K562 (cell line): ENCODE measurements around the gene KLK6. TPM values are rescaled to one million over a fixed set of nuclear protein-coding genes. Genes with fewer than 3 reads are reported as not detected.

ENCODE experiments used
- ATAC-seq: fragments of 200-7000 bp; cut with Tn5 transposase; 3 replicates; pipeline ENCODE4 v1.9.1; 2020; ENCODE audit warnings: moderate library complexity
- BruUV-seq: library from RNA; stranded (reverse); fragments of 400-500 nt; replicated peaks from 2 replicates; lab custom pipeline; 2021; lab: Mats Ljungman, UMichigan
- CTCF ChIA-PET: fragments of 300-600 bp; formaldehyde crosslinking; extraction: SDS; loops from one replicate; lab custom pipeline; 2021; ENCODE audit warnings: low intra/inter-chr PET ratio; lab: Yijun Ruan, JAX
- POLR2A ChIA-PET: fragments of 300-600, 350-650 bp; sonication (Branson Sonifier 250); formaldehyde crosslinking; extraction: SDS; loops from one replicate; lab custom pipeline; 2021; ENCODE audit warnings: antibody characterized with exemption, inconsistent platforms; lab: Yijun Ruan, JAX
- DNase-seq, 4 experiments: peaks; one replicate each; pipeline versions ENCODE4 v3.0.0 to v3.0.0-alpha.2; 2011 to 2018; ENCODE audit warnings: low spot score in 3 of 4, mixed read lengths in 3 of 4; ENCODE audit errors: extremely low read depth in 1 of 4
- FAIRE-seq: peaks from 2 replicates; lab custom pipeline; 2011; peaks lifted over from hg19 to GRCh38; lab: Jason Lieb, UNC
- H2AFZ ChIP-seq: 2 replicates; pipeline ENCODE4 v1.6.0; 2011; ENCODE audit warnings: low read depth, low read length, control low read depth, inconsistent platforms
- H3K27ac ChIP-seq: fragments of 200-600 bp; 3 replicates; pipeline ENCODE4 v1.8.0; 2011; ENCODE audit warnings: low read depth, mild to moderate bottlenecking, control low read depth, inconsistent platforms, low read length, moderate library complexity, mixed read lengths; ENCODE audit errors: extremely low read depth
- H3K27me3 ChIP-seq, 2 experiments: fragments of 300-600 bp in 1 of 2; 2 replicates in 1 of 2; 3 replicates in 1 of 2; pipeline versions ENCODE4 v1.6.0 to v1.8.0; 2011; ENCODE audit warnings: inconsistent platforms in 2 of 2, low read length in 2 of 2, mild to moderate bottlenecking in 1 of 2, mixed read lengths in 1 of 2, moderate library complexity in 1 of 2; ENCODE audit not compliant: control insufficient read depth in 2 of 2, insufficient read depth in 2 of 2
- H3K36me3 ChIP-seq: fragments of 300-600 bp; 3 replicates; pipeline ENCODE4 v1.8.0; 2011; ENCODE audit warnings: mild to moderate bottlenecking, low read length, inconsistent platforms; ENCODE audit not compliant: control insufficient read depth, insufficient read depth
- H3K4me1 ChIP-seq, 2 experiments: fragments of 200-600 bp in 1 of 2; replicated peaks in 1 of 2; 2 replicates in 1 of 2; 3 replicates in 1 of 2; pipeline versions ENCODE4 v1.5.1 to v1.8.0; 2011; ENCODE audit warnings: inconsistent platforms in 2 of 2, low read length in 2 of 2, mild to moderate bottlenecking in 1 of 2, mixed read lengths in 1 of 2, moderate library complexity in 1 of 2; ENCODE audit not compliant: control insufficient read depth in 2 of 2, insufficient read depth in 2 of 2
- H3K4me2 ChIP-seq: 2 replicates; pipeline ENCODE4 v1.6.1; 2011; ENCODE audit warnings: low read length, control low read depth, inconsistent platforms, mixed read lengths; ENCODE audit not compliant: insufficient read depth
- H3K4me3 ChIP-seq: fragments of 200-600 bp; sonication (generic), shearing (Covaris generic); 2 replicates; pipeline ENCODE4 v1.5.1; 2016; ENCODE audit warnings: control low read depth, inconsistent platforms
- H3K79me2 ChIP-seq: fragments of 200-600 bp; 3 replicates; pipeline ENCODE4 v1.8.0; 2011; ENCODE audit warnings: low read length, inconsistent platforms; ENCODE audit not compliant: control insufficient read depth, insufficient read depth
- H3K9ac ChIP-seq, 2 experiments: 2 replicates each; pipeline versions ENCODE4 v1.6.0 to v1.6.1; 2011; ENCODE audit warnings: low read depth in 2 of 2, low read length in 2 of 2, control low read depth in 1 of 2, inconsistent platforms in 1 of 2, mild to moderate bottlenecking in 1 of 2, mixed read lengths in 1 of 2; ENCODE audit not compliant: insufficient read depth in 1 of 2
- H3K9me1 ChIP-seq: one replicate; pipeline ENCODE4 v1.6.0; 2011; ENCODE audit warnings: inconsistent platforms, mild to moderate bottlenecking, low read length, moderate library complexity; ENCODE audit not compliant: control insufficient read depth, insufficient read depth
- H3K9me3 ChIP-seq: replicated peaks from 2 replicates; pipeline ENCODE4 v1.5.1; 2011; ENCODE audit warnings: low read depth, low read length, inconsistent platforms; ENCODE audit not compliant: control insufficient read depth, insufficient read depth
- H4K20me1 ChIP-seq: replicated peaks from 2 replicates; pipeline ENCODE4 v1.6.1; 2011; ENCODE audit warnings: low read length, inconsistent platforms, mixed read lengths; ENCODE audit not compliant: control insufficient read depth, insufficient read depth
- CREB1 ChIP-seq, 2 experiments: sonication (generic) in 1 of 2; formaldehyde crosslinking in 1 of 2; IDR thresholded peaks; 2 replicates each; pipeline versions ENCODE4 v1.6.1 to v1.8.0; 2012 to 2022; ENCODE audit warnings: inconsistent platforms in 1 of 2, mild to moderate bottlenecking in 1 of 2, missing genetic modification reagents in 1 of 2, moderate library complexity in 1 of 2
- EGR1 ChIP-seq: fragments of 450-650 bp; conservative IDR thresholded peaks from 2 replicates; pipeline ENCODE4 v1.6.1; 2017; ENCODE audit warnings: mild to moderate bottlenecking
- ETV6 ChIP-seq, 3 experiments: fragments of 150-350 bp in 1 of 3; sonication (generic) in 1 of 3; formaldehyde crosslinking in 1 of 3; IDR thresholded peaks; 2 replicates each; pipeline versions ENCODE4 v1.6.1 to v1.8.0; 2014 to 2022; ENCODE audit warnings: borderline replicate concordance in 2 of 3, low read depth in 2 of 3, antibody characterized with exemption in 1 of 3, low read length in 1 of 3, mild to moderate bottlenecking in 1 of 3, missing genetic modification reagents in 1 of 3
- JUND ChIP-seq, 2 experiments: IDR thresholded peaks; 2 replicates in 1 of 2; 3 replicates in 1 of 2; pipeline ENCODE4 v1.6.1; 2011; ENCODE audit warnings: borderline replicate concordance in 2 of 2, low read depth in 2 of 2, low read length in 2 of 2, improper control_type of control experiment in 1 of 2, missing biosample characterization in 1 of 2, missing genetic modification characterization in 1 of 2, missing genetic modification reagents in 1 of 2
- PHF8 ChIP-seq: fragments of 200-600 bp; sonication (generic); IDR thresholded peaks from 2 replicates; pipeline ENCODE4 v1.6.1; 2012; ENCODE audit warnings: mixed run types, mild to moderate bottlenecking, inconsistent platforms, low read length, moderate library complexity, borderline replicate concordance
- RBBP5 ChIP-seq: fragments of 200-600 bp; sonication (generic); IDR thresholded peaks from 2 replicates; pipeline ENCODE4 v1.6.1; 2012; ENCODE audit warnings: borderline replicate concordance, mild to moderate bottlenecking, low read length, control low read depth, inconsistent platforms; ENCODE audit not compliant: insufficient read depth, poor library complexity, severe bottlenecking
- RBM34 ChIP-seq: fragments of 200-400 bp; formaldehyde crosslinking; IDR thresholded peaks from 2 replicates; pipeline ENCODE4 v1.6.1; 2018; ENCODE audit warnings: low read length, borderline replicate concordance; ENCODE audit not compliant: insufficient read depth
- RUNX1 ChIP-seq: sonication (generic); IDR thresholded peaks from 2 replicates; pipeline ENCODE4 v1.6.1; 2016; ENCODE audit warnings: antibody characterized with exemption, low read depth
- WGBS: fragments of 100-300 bp; shearing (Covaris generic); methylation state at CpG from one replicate; pipeline ENCODE4 v1.1.6; 2016; ENCODE audit warnings: low coverage, mixed read lengths; ENCODE audit not compliant: insufficient coverage; ENCODE audit errors: missing lambda C conversion rate; 5-methylcytosine and 5-hydroxymethylcytosine counted together
- in situ Hi-C: fragments of 300-500 bp; cut with MboI; formaldehyde crosslinking; loops from 4 replicates; pipeline ENCODE4 v1.15.0; 2018; ENCODE audit warnings: inconsistent platforms, mixed read lengths
- intact Hi-C: fragments of 100-400 bp; cut with micrococcal nuclease; formaldehyde crosslinking; loops from 2 replicates; pipeline ENCODE4 v1.14.2; 2022
- polyA plus RNA-seq, 8 experiments: library from polyadenylated mRNA; depleted of rRNA in 4 of 8; stranded (reverse) in 5 of 8; unstranded in 3 of 8; fragments of >200 nt; fragmentation: Nextera tagmentation in 2 of 8; fragmentation: Illumina TruSeq in 1 of 8; extraction: Ambion mirVana in 2 of 8; extraction: Trizol in 1 of 8; gene quantifications; 2 replicates each; pipeline versions ENCODE4 v1.2.1 to v1.2.3, GENCODE V29; 2011 to 2014; ENCODE audit warnings: inconsistent platforms in 1 of 8, missing spikeins in 1 of 8
- total RNA-seq, 7 experiments: library from RNA; depleted of rRNA in 6 of 7; stranded (reverse); fragments of >200 nt in 6 of 7; fragmentation: Illumina TruSeq in 2 of 7; extraction: Trizol in 2 of 7; gene quantifications; 2 replicates each; pipeline versions ENCODE4 v1.2.1 to v1.2.3, GENCODE V29; 2011 to 2021; ENCODE audit warnings: low replicate concordance in 1 of 7
- TF ChIP-seq, protein P1 (sequence below): fragments of 450-650 bp; formaldehyde crosslinking; IDR thresholded peaks from 2 replicates; pipeline ENCODE4 v1.4.0; 2020; ENCODE audit warnings: mild to moderate bottlenecking, moderate library complexity
- TF ChIP-seq, protein P2 (sequence below): fragments of 150-350 bp; conservative IDR thresholded peaks from 2 replicates; pipeline ENCODE4 v1.6.1; 2014; ENCODE audit warnings: low read length
- TF ChIP-seq, protein P3 (sequence below): fragments of 200-800 bp; sonication (Bioruptor generic); IDR thresholded peaks from 2 replicates; pipeline ENCODE4 v1.6.1; 2017; ENCODE audit warnings: missing genetic modification characterization, missing compliant biosample characterization

KLK6 gene
- total and polyA plus RNA-seq, 9 of the 15 experiments (the other 6 are each of a cell fraction or from before 2014, with no cell fraction given) = not detected

DNA sequence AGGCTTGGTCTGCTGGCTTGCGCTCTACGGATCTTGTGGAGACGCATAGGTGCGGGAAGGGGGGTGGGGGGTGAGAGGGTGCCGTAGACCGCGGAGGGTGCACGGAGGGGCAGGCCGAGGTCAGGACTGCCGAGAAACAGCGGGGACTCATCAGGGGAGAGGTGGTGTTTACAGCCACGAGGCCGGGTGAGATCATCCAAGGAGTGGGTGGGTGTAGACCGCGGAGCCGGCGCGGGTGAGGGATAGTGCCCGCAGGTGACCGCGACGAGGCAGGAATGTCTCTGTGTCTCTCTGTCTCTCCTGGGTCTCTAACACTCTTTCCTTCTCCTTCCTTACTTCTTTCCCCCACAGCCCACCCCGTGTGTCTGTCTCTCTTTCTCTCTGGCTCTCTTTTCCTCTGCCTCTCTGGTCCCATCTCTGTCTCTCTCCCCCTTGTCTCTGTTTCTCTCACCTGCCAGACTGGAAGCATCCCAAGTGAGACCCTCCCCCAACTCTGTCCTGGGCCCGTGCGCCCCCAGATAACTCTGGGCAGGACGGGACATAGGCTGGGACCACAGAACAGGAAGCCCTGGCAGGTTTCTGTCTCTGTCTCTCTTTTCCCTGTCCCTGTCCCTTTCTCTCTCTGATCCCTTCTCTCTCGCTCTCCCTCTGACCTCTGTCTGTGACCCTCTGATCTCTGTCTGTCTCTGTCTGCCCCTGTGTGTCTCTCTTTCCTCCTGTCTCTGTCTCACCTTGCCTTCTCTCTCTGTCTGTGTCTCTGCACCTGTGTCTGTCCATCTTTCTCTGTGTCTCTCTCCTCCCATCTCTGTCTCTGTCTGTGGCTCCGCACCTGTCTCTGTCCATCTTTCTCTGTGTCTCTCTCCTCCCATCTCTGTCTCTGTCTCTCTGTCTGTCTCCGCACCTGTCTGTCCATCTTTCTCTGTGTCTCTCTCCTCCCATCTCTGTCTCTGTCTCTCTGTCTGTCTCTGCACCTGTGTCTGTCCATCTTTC, 56.4 kb downstream of the KLK6 start:
- Histone ChIP-seq H4K20me1 (peaks cover 3% of the 10 kb centered on the region; the same call in 1 of the 2 replicates), H3K9ac (no peak overlapping the region), H3K27me3 (peaks cover 27 to 61% of the 10 kb centered on the region in 2 experiments), H3K36me3 (no peaks in the 10 kb centered on the region), H3K27ac (no peak overlapping the region), H3K9me3 (no peaks in the 10 kb centered on the region), H2AFZ (no peak overlapping the region), H3K4me2 (no peak overlapping the region), H3K4me1 (peaks cover 0 to 28% of the 10 kb centered on the region in 2 experiments; a peak in 3 of 5 replicates), H3K79me2 (no peaks in the 10 kb centered on the region), H3K4me3 (no peak overlapping the region), H3K9me1 (no peaks in the 10 kb centered on the region)
- DNase-seq = peak in 2 of 4 experiments; percentile 28 to 31
- WGBS = 4% methylated on average over 25 of the region's 29 CpGs
- no TSS peak for BruUV-seq
- ChIA-PET CTCF (no interaction called here), POLR2A (interaction anchor here (0.6 to 1.8 kb wide), 4 partner anchors 9 to 181 kb away, joined by 3 to 5 read pairs (median 4); no protein-coding TSS in a partner anchor)
- intact Hi-C loops (no loop called here), in situ Hi-C loops (loop anchor here (10.0 kb wide), 1 partner anchor 378 kb away; no protein-coding TSS in a partner anchor)
- ATAC-seq = no peak
- FAIRE-seq = no peak
- TF ChIP-seq, protein P1, sequence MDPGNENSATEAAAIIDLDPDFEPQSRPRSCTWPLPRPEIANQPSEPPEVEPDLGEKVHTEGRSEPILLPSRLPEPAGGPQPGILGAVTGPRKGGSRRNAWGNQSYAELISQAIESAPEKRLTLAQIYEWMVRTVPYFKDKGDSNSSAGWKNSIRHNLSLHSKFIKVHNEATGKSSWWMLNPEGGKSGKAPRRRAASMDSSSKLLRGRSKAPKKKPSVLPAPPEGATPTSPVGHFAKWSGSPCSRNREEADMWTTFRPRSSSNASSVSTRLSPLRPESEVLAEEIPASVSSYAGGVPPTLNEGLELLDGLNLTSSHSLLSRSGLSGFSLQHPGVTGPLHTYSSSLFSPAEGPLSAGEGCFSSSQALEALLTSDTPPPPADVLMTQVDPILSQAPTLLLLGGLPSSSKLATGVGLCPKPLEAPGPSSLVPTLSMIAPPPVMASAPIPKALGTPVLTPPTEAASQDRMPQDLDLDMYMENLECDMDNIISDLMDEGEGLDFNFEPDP (CRISPR knock-in tag) = no peak
- no peak for TF ChIP-seq RBM34
- TF ChIP-seq CREB1 (IDR thresholded peaks at IDR 0.05) = no peak
- TF ChIP-seq CREB1 (CRISPR knock-in tag; IDR thresholded peaks at IDR 0.05) = no peak
- no peak for TF ChIP-seq RBBP5
- peak; percentile 16; the same call in 1 of the 2 replicates for TF ChIP-seq JUND (IDR thresholded peaks at IDR 0.05; ENCODE audit: borderline replicate concordance, low read depth, low read length)
- TF ChIP-seq JUND (tag; IDR thresholded peaks at IDR 0.05; ENCODE audit: borderline replicate concordance, low read depth, low read length) = no peak
- TF ChIP-seq, protein P2, sequence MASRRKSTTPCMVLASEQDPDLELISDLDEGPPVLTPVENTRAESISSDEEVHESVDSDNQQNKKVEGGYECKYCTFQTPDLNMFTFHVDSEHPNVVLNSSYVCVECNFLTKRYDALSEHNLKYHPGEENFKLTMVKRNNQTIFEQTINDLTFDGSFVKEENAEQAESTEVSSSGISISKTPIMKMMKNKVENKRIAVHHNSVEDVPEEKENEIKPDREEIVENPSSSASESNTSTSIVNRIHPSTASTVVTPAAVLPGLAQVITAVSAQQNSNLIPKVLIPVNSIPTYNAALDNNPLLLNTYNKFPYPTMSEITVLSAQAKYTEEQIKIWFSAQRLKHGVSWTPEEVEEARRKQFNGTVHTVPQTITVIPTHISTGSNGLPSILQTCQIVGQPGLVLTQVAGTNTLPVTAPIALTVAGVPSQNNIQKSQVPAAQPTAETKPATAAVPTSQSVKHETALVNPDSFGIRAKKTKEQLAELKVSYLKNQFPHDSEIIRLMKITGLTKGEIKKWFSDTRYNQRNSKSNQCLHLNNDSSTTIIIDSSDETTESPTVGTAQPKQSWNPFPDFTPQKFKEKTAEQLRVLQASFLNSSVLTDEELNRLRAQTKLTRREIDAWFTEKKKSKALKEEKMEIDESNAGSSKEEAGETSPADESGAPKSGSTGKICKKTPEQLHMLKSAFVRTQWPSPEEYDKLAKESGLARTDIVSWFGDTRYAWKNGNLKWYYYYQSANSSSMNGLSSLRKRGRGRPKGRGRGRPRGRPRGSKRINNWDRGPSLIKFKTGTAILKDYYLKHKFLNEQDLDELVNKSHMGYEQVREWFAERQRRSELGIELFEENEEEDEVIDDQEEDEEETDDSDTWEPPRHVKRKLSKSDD = no peak
- peak; percentile 68 for TF ChIP-seq EGR1
- no peak for TF ChIP-seq ETV6 (IDR thresholded peaks at IDR 0.05; ENCODE audit: borderline replicate concordance in 1 of 2, low read depth in 2 of 2, low read length in 1 of 2)
- no peak for TF ChIP-seq ETV6 (CRISPR knock-in tag; IDR thresholded peaks at IDR 0.05; ENCODE audit: borderline replicate concordance)
- no peak for TF ChIP-seq RUNX1
- no peak for TF ChIP-seq PHF8
- TF ChIP-seq, protein P3, sequence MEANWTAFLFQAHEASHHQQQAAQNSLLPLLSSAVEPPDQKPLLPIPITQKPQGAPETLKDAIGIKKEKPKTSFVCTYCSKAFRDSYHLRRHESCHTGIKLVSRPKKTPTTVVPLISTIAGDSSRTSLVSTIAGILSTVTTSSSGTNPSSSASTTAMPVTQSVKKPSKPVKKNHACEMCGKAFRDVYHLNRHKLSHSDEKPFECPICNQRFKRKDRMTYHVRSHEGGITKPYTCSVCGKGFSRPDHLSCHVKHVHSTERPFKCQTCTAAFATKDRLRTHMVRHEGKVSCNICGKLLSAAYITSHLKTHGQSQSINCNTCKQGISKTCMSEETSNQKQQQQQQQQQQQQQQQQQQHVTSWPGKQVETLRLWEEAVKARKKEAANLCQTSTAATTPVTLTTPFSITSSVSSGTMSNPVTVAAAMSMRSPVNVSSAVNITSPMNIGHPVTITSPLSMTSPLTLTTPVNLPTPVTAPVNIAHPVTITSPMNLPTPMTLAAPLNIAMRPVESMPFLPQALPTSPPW (CRISPR knock-in tag) = 0 out of 2 replicates have a peak, but pooled peaks have one; percentile 11
